HepG2 (cell line): Measurements from ENCODE around the gene AKAIN1. TPM values are rescaled to one million over a fixed set of nuclear protein-coding genes. Genes with fewer than 3 reads are reported as not detected.

Experiments used
- DMAP1 ChIP-seq: IDR thresholded peaks from 2 replicates; pipeline ENCODE4 v1.6.1; 2016
- GLI4 ChIP-seq: sonication (generic); formaldehyde crosslinking; IDR thresholded peaks from 2 replicates; pipeline ENCODE4 v1.5.1; 2020; ENCODE audit warnings: missing genetic modification reagents, mild to moderate bottlenecking, moderate library complexity, borderline replicate concordance
- HCFC1 ChIP-seq: fragments of 150-350 bp; IDR thresholded peaks from 2 replicates; pipeline ENCODE4 v1.6.1; 2014; ENCODE audit warnings: low read depth, low read length
- MTF2 ChIP-seq: sonication (generic); formaldehyde crosslinking; IDR thresholded peaks from 2 replicates; pipeline ENCODE4 v1.5.0; 2020; ENCODE audit warnings: missing genetic modification reagents, borderline replicate concordance
- NAIF1 ChIP-seq: sonication (generic); formaldehyde crosslinking; IDR thresholded peaks from 2 replicates; pipeline ENCODE4 v1.5.0; 2020; ENCODE audit warnings: mild to moderate bottlenecking, missing genetic modification reagents, borderline replicate concordance
- NFIC ChIP-seq: IDR thresholded peaks from 2 replicates; pipeline ENCODE4 v1.6.1; 2012; ENCODE audit warnings: mild to moderate bottlenecking, low read length, inconsistent platforms
- PAXIP1 ChIP-seq: sonication (generic); formaldehyde crosslinking; conservative IDR thresholded peaks from 2 replicates; pipeline ENCODE4 v1.4.0; 2020; ENCODE audit warnings: mild to moderate bottlenecking, missing genetic modification reagents, moderate library complexity
- PCBP1 ChIP-seq: fragments of 200-400 bp; formaldehyde crosslinking; IDR thresholded peaks from 2 replicates; pipeline ENCODE4 v1.6.1; 2017; ENCODE audit warnings: mild to moderate bottlenecking, low read depth, low read length, borderline replicate concordance
- SMYD3 ChIP-seq: sonication (generic); formaldehyde crosslinking; IDR thresholded peaks from 2 replicates; pipeline ENCODE4 v1.8.1; 2023; ENCODE audit warnings: mild to moderate bottlenecking, missing genetic modification reagents
- TRAFD1 ChIP-seq: sonication (generic); formaldehyde crosslinking; IDR thresholded peaks from 2 replicates; pipeline ENCODE4 v1.5.1; 2020; ENCODE audit warnings: missing genetic modification reagents, mild to moderate bottlenecking, borderline replicate concordance
- XBP1 ChIP-seq: sonication (generic); formaldehyde crosslinking; IDR thresholded peaks from 2 replicates; pipeline ENCODE4 v1.5.0; 2020; ENCODE audit warnings: missing genetic modification reagents
- ZBTB38 ChIP-seq: sonication (generic); formaldehyde crosslinking; IDR thresholded peaks from 2 replicates; pipeline ENCODE4 v1.5.1; 2020; ENCODE audit warnings: mild to moderate bottlenecking, missing genetic modification reagents
- ZBTB42 ChIP-seq: sonication (generic); formaldehyde crosslinking; IDR thresholded peaks from 2 replicates; pipeline ENCODE4 v1.5.0; 2020; ENCODE audit warnings: mild to moderate bottlenecking, missing genetic modification reagents
- ZNF343 ChIP-seq: sonication (generic); formaldehyde crosslinking; IDR thresholded peaks from 2 replicates; pipeline ENCODE4 v1.4.0; 2020; ENCODE audit warnings: mild to moderate bottlenecking, missing genetic modification reagents
- ZNF737 ChIP-seq: sonication (generic); formaldehyde crosslinking; IDR thresholded peaks from 2 replicates; pipeline ENCODE4 v1.5.0; 2020; ENCODE audit warnings: missing genetic modification reagents, mild to moderate bottlenecking, borderline replicate concordance
- ZNF792 ChIP-seq: IDR thresholded peaks from 2 replicates; pipeline ENCODE4 v1.6.1; 2016
- ZNF878 ChIP-seq: sonication (generic); formaldehyde crosslinking; IDR thresholded peaks from 2 replicates; pipeline ENCODE4 v1.8.1; 2023; ENCODE audit warnings: mild to moderate bottlenecking, missing genetic modification reagents, moderate library complexity
- polyA plus RNA-seq, 8 experiments: library from polyadenylated mRNA; depleted of rRNA in 3 of 8; stranded (reverse) in 7 of 8; unstranded in 1 of 8; fragments of >200 nt; fragmentation: Illumina TruSeq in 4 of 8; extraction: Trizol in 4 of 8; gene quantifications; 2 replicates each; pipeline versions ENCODE4 v1.2.1 to v1.2.3, GENCODE V29; 2011 to 2016; ENCODE audit warnings: low read depth in 4 of 8, missing spikeins in 1 of 8, mixed read lengths in 1 of 8; ENCODE audit not compliant: insufficient read depth in 1 of 8
- total RNA-seq, 5 experiments: library from RNA; depleted of rRNA; stranded (reverse); fragments of >200 nt; fragmentation: Illumina TruSeq; extraction: Trizol; gene quantifications; 2 replicates each; pipeline ENCODE4 v1.2.3, GENCODE V29; 2016; ENCODE audit warnings: low read depth in 1 of 5
- TF ChIP-seq, protein P1 (sequence below): sonication (generic); formaldehyde crosslinking; IDR thresholded peaks from 2 replicates; pipeline ENCODE4 v1.8.1; 2022; ENCODE audit warnings: low read depth, mild to moderate bottlenecking, missing genetic modification reagents
- TF ChIP-seq, protein P2 (sequence below): sonication (generic); formaldehyde crosslinking; IDR thresholded peaks from 2 replicates; pipeline ENCODE4 v1.4.0; 2020; ENCODE audit warnings: missing genetic modification reagents

Gene AKAIN1
- total and polyA plus RNA-seq, 2 of the 13 experiments (the other 11 are each of a cell fraction or from before 2014, with no cell fraction given): not detected

- TF ChIP-seq PAXIP1 (CRISPR knock-in tag): 0 out of 2 replicates have a peak, but pooled peaks have one; percentile 47
- peak; percentile 59; the same call in 1 of the 2 replicates for TF ChIP-seq ZBTB42 (CRISPR knock-in tag)
- TF ChIP-seq, protein P1, sequence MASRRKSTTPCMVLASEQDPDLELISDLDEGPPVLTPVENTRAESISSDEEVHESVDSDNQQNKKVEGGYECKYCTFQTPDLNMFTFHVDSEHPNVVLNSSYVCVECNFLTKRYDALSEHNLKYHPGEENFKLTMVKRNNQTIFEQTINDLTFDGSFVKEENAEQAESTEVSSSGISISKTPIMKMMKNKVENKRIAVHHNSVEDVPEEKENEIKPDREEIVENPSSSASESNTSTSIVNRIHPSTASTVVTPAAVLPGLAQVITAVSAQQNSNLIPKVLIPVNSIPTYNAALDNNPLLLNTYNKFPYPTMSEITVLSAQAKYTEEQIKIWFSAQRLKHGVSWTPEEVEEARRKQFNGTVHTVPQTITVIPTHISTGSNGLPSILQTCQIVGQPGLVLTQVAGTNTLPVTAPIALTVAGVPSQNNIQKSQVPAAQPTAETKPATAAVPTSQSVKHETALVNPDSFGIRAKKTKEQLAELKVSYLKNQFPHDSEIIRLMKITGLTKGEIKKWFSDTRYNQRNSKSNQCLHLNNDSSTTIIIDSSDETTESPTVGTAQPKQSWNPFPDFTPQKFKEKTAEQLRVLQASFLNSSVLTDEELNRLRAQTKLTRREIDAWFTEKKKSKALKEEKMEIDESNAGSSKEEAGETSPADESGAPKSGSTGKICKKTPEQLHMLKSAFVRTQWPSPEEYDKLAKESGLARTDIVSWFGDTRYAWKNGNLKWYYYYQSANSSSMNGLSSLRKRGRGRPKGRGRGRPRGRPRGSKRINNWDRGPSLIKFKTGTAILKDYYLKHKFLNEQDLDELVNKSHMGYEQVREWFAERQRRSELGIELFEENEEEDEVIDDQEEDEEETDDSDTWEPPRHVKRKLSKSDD (CRISPR knock-in tag): peak; percentile 79; the same call in 1 of the 2 replicates
- TF ChIP-seq, protein P2, sequence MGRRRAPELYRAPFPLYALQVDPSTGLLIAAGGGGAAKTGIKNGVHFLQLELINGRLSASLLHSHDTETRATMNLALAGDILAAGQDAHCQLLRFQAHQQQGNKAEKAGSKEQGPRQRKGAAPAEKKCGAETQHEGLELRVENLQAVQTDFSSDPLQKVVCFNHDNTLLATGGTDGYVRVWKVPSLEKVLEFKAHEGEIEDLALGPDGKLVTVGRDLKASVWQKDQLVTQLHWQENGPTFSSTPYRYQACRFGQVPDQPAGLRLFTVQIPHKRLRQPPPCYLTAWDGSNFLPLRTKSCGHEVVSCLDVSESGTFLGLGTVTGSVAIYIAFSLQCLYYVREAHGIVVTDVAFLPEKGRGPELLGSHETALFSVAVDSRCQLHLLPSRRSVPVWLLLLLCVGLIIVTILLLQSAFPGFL (CRISPR knock-in tag): no peak
- peak; percentile 70; the same call in 1 of the 2 replicates for TF ChIP-seq MTF2 (CRISPR knock-in tag)
- TF ChIP-seq XBP1 (CRISPR knock-in tag): no peak; the same call in 1 of the 2 replicates
- TF ChIP-seq SMYD3 (CRISPR knock-in tag): peak; percentile 72; the same call in 1 of the 2 replicates
- TF ChIP-seq GLI4 (CRISPR knock-in tag): no peak; the same call in 1 of the 2 replicates
- TF ChIP-seq HCFC1: peak; percentile 41; the same call in 1 of the 2 replicates
- TF ChIP-seq ZNF737 (CRISPR knock-in tag): no peak
- TF ChIP-seq NFIC: no peak; the same call in 1 of the 2 replicates
- peak; percentile 57; the same call in 1 of the 2 replicates for TF ChIP-seq NAIF1
- no peak for TF ChIP-seq ZNF878 (CRISPR knock-in tag)
- 0 out of 2 replicates have a peak, but pooled peaks have one; percentile 13 for TF ChIP-seq ZNF792
- TF ChIP-seq ZBTB38 (CRISPR knock-in tag): peak; percentile 49; the same call in 1 of the 2 replicates
- TF ChIP-seq DMAP1 (CRISPR knock-in tag): peak; percentile 64; the same call in 1 of the 2 replicates
- peak; percentile 78; the same call in 1 of the 2 replicates for TF ChIP-seq TRAFD1 (CRISPR knock-in tag)
- TF ChIP-seq ZNF343 (CRISPR knock-in tag): peak; percentile 93
- TF ChIP-seq PCBP1: 0 out of 2 replicates have a peak, but pooled peaks have one; percentile 70
Observed at GRCh38 chr18:5237723-5238370, 40.8 kb upstream of the AKAIN1 start (continued).
